Activated T-cell treated with anti-CD3 and anti-CD28 coated beads, Interleukin-2, amount 50 U/mL, for 48 hours (primary cell): Measurements from ENCODE around the gene NR3C1.

Experiments used
- DNase-seq, 2 experiments: peaks; one replicate each; pipeline ENCODE4 v3.0.0-alpha.2; 2020

NR3C1 gene

DNA sequence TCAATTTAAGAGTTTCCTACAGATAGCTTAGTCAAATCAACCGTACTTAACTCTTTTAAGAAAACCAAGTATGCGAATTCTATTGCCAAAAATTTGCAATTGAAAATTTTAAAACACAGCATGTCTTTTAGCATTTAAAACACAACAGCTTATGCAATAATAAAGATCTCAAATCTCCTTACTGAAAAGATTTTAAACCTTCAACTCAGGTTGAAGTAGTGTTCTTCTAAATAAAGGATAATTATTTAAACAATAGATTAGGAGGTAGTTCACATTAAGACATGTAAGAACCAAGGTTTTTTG, 5.5 kb downstream of the NR3C1 start:
- no peak for DNase-seq

DNA sequence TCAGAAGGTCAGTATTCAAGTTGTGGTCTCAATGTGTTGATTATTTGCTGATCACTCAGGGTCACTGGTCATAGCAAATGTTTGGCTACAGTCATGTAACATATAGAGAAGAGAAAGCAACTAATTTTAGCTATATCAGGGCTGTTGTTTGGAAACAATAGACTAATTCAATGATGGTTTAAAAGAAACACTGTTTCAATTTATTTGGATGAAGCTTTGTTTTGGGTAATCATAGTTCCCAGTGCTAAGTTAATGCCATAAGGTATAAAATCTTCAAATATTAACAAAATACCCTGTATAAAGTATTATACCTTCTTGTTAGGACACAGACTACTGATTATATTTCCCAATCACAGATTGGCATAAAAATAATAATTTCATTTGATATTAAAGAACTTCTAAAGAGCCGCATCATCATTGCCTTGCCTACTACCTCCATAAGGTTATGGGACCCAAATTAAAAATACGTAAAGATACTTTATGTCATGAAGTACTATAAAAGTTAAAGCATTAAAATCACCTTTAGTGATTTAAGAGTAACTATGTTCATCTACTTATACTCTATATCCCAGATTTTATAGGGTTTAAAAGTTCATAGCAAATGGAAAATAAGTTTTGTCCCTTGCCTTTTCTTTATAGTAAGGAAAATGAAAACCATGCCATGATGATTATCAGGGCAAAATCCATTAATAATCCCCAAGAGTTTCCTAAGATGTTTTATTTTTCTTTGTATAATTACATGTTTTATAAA, 6.0 kb downstream of the NR3C1 start:
- DNase-seq = no peak

DNA sequence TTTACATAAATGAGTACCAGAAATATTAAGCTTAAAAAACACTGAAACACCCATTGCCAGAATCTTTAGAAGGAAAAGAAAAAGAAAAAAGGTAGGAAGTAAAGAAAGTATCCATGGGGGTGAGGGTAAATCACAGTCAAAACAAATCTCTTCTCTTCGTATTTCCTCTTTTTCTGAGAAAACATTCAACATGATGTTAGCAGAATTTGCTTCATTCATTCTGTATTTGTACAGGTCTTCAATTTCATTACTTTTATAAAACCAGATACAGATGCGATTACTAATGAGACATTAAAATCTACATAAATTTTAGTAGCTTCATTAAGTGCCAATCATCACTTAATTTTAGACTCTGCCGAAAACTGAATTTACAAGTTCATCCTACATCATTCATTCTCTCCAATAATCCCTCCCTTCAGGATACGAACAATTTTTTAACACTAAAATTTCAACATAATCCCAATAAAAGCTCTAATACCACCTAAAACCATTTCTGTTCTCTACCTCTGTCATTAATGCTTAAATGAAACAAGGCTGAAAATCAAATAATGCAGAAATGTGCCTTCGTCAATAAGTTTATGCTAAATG, 7.0 kb downstream of the NR3C1 start:
- DNase-seq = no peak

- no peak for DNase-seq
Measured at GRCh38 chr5:143395638-143396352, 7.7 kb downstream of the NR3C1 start.

DNA sequence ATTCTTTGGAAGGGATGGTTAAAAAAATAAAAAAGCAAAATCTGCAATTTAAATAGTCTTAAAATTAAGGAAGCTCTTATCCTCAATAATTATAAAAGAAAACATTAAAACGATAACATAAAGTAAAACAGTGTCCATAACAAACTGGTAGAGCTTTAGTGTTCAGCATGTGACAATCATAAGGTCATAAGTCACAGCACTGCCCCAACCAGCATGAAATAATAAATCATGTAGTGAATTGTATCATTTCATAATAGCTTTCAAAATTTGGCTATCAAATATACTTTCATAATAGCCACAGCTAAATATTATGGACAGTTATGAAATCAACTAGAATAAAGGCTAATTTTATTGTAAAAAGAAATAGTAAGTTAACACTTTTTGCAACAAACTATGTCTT, 10.0 kb downstream of the NR3C1 start:
- no peak for DNase-seq

DNA sequence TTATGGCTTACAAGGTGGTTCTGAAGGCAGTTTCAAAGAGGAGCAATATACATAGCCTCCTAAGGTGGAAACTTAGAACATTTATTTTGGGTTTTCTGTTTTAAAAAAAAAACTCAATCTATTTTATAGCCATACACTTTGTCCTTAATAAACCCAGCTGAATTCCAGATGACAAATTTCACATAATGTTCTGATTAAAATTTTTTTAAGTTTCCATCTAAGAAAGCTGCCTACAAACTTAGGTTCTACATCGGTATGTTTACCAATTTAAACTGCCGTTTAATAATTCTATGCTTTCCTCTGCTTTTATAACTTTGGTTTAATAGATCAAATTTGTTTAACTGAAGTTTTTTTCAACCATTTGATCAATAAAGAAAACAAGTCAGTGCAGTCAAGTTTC, 12.5 kb downstream of the NR3C1 start:
- DNase-seq = no peak

DNA sequence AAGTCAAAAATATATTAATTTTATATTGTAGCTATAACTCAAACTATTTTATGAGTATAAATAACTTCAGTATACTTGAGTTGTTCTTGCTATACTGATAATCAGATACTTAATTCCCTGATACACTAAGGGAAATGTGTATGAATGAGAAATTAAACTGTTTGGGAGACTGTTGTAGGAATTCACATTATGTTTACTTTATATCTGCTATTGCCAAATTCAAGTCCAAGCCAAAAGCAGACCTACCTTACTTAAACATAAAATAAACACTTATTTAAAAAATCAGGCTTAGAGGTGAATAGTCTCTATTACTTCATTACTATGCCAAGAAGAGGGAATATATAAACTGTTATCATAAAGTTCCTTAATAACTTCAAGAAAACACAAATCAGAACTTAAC, 13.2 kb downstream of the NR3C1 start:
- no peak for DNase-seq

DNA sequence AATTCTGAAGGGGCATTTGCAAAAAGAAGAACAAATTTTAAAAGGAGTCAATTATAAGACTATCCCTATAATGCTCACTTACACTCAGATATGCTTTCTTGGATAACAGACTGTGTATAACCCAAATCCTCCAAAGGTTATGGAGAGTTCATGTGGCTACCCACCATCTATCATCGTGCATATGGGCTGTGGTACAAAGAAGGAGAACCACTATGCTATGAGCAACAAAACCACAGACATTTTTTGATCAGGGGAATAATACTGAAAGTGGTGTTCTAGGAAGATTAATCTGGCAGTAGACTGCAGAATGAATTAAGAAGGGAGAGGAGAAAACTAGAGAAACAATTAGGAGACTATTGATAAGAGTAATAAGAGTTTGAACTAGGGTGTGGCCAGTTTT, 16.8 kb downstream of the NR3C1 start:
- no peak for DNase-seq

GRCh38 chr5:143384865-143385657, 18.4 kb downstream of the NR3C1 start:
- no peak for DNase-seq

- no peak for DNase-seq
Measured at GRCh38 chr5:143383988-143384387, 19.5 kb downstream of the NR3C1 start.

- no peak for DNase-seq
Measured at GRCh38 chr5:143379606-143380005, 23.9 kb downstream of the NR3C1 start.

- no peak for DNase-seq
Measured at GRCh38 chr5:143376911-143377813, 26.3 kb downstream of the NR3C1 start.

GRCh38 chr5:143376195-143376779, 27.2 kb downstream of the NR3C1 start:
- no peak for DNase-seq

GRCh38 chr5:143374496-143375217, 28.8 kb downstream of the NR3C1 start:
- no peak for DNase-seq

- DNase-seq = no peak
Measured at GRCh38 chr5:143373076-143373475, 30.4 kb downstream of the NR3C1 start.

DNA sequence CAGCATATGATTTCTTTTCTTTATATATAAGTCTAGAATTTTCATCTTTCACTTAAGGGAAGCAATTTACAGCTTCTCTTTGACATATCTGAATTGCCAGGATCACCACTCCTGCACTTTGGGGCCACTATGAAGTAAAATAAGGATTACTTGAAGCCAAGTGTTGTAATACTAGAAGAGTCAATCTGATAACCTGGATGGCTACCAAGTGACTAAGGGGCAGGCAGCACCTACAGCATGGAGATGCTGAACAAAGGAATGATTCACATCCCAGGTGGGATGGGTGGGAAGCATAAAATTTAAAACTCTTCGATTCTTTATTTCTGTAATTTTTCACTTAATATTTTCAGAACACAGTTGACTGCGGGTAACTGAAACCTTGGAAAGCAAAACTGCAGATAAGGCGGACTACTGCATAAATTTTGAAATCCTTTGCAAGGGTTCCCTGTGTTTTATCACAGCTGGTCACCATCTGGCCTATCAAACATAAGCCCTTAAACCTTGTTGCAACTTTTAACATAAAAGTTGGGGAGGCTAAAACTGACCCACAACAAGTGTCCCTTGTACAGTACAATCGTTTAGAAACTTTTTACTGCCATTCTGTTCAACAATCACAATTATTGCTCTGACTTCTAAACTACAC, 31.2 kb downstream of the NR3C1 start:
- no peak for DNase-seq

GRCh38 chr5:143370440-143370839, 33.0 kb downstream of the NR3C1 start:
- no peak for DNase-seq

- no peak for DNase-seq
Measured at GRCh38 chr5:143364061-143364460, 39.4 kb downstream of the NR3C1 start.

GRCh38 chr5:143362664-143363227, 40.7 kb downstream of the NR3C1 start:
- DNase-seq = no peak

GRCh38 chr5:143361438-143361837, 42.0 kb downstream of the NR3C1 start:
- DNase-seq = no peak

- no peak for DNase-seq
Measured at GRCh38 chr5:143360755-143361154, 42.7 kb downstream of the NR3C1 start.
